ENCODE results near the gene HOXB1.

- no peak for TF ChIP-seq CTCF (IDR thresholded peaks at IDR 0.05)
- no peak for TF ChIP-seq POLR2AphosphoS5 (IDR thresholded peaks at IDR 0.05)
- no peak for TF ChIP-seq POLR2A (IDR thresholded peaks at IDR 0.05)
- TF ChIP-seq EP300 (IDR thresholded peaks at IDR 0.05): no peak
Measured at GRCh38 chr17:48551596-48552465, 21.0 kb upstream of the HOXB1 start.

All from upper lobe of left lung (tissue), 4 donors.